IPS-NIHi7 (cell line): ENCODE results near the gene UMOD.

Experiments used
- DNase-seq: peaks from one replicate; pipeline ENCODE4 v3.0.0; 2012; ENCODE audit warnings: mixed read lengths; ENCODE audit errors: extremely low spot score

The UMOD gene

DNA sequence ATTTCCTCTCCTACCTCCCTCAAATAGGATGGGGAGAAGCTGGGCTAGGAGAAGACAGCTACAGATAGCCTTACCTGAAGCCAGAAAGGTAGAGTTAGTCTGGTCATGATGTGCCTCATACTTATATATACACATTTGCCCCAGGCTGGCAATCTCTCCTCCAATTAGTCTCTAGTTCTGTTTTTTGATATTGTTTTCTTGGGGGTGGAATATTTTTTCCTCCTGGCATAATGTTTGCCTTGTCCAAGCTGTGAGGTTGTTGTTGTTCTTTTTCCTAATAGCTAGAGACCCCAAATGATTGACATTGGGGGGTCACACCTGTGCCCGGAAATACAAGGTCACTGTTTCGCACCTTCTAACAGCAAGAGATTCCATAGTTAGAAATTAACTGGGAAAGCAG is at the start of gene UMOD:
TSS of gene UMOD (minus strand) at position 101 of the 400 bp plus-strand sequence. CDS start 1,978 bp downstream, outside the sequence.
- no peak for DNase-seq

GRCh38 chr16:20401475-20402016 is 49.0 kb upstream of the UMOD start:
- no peak for DNase-seq

DNA sequence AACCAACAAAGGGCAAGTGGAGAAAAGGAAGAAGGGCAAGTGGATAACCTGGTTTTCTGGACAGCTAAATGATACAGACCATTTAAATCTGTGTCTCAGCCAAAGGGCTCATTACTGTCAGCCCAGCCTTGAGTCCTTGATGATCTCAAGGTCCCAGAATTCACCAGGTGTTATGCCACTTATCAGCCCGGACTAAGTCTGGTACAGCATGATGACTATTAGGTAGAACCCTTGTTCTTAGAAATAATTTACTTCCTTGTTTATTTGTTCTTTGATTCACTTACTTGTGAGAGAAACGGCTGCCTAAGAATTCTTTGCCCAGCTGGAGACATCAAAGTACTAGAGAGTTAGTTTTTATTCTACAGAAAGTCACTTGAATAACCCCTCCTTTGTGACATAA is 48.6 kb upstream of the UMOD start:
- no peak for DNase-seq

- DNase-seq = no peak
Observed at GRCh38 chr16:20399185-20399584, 46.7 kb upstream of the UMOD start.

DNA sequence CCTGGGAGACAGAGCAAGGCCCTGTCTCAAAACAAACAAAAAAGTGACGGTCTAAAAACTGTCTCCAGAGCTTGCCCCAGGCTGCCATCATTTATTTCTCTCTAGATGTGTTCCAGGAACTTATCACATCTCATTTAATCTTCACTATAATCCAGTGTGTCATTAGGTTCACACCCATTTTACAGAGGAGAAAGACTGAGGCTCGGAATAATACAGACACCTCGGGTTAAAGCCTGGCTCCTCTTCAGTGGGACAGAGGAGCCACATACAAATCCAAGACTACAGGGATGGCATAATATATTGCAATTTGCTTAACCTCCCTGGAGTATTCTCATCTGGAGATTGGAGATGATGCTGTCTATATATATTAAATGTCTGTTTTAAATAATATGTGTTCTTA is 46.1 kb upstream of the UMOD start:
- DNase-seq = no peak

GRCh38 chr16:20397468-20398074 is 45.1 kb upstream of the UMOD start:
- no peak for DNase-seq

GRCh38 chr16:20396846-20397467 is 44.4 kb upstream of the UMOD start:
- no peak for DNase-seq

GRCh38 chr16:20395946-20396345 is 43.4 kb upstream of the UMOD start:
- no peak for DNase-seq

DNA sequence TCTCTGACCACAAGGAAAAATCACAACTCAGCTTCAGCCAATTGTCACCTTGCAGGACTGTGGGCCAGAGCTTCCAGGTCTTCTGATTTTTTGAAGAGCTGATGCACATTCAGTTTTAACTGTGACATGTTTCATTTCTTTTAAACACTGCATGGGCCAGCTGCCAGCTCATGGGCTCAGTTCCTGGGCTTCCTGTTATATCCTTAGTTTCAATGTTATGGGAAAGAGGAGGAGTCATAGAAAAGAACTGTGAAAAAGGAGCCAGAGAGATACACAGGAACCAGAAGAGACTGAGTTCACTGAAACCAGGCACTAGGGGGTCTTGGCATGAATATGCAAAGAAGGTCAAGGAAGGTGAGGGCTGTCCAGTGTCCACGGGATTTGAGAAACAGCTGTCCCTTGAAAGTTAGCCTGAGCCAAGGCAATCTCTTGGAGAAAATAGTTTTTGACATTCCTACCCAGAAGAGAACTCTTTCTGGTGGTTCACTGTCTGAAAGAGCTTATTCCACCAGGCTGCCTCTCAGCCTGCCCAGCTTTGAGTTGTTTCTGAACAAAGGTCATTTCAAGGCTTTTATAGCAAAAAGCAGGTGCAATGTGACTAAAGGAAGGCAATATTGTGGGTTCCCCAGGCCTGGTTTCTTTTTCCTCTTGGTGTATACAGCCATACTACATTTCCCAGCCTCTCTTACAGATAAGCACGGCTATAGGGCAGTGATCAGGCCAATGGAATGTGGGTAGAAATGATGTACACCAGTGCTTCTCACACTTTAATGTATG is 41.5 kb upstream of the UMOD start:
- no peak for DNase-seq

GRCh38 chr16:20391045-20391444 is 38.5 kb upstream of the UMOD start:
- no peak for DNase-seq

GRCh38 chr16:20388854-20389253 is 36.3 kb upstream of the UMOD start:
- DNase-seq = no peak

GRCh38 chr16:20387978-20388377 is 35.5 kb upstream of the UMOD start:
- DNase-seq = no peak

- peak; percentile 86 for DNase-seq
Observed at GRCh38 chr16:20385844-20386832, 33.6 kb upstream of the UMOD start.

GRCh38 chr16:20383106-20384029 is 30.9 kb upstream of the UMOD start:
- DNase-seq = peak; percentile 87

GRCh38 chr16:20382202-20382948 is 29.9 kb upstream of the UMOD start:
- DNase-seq = no peak

DNA sequence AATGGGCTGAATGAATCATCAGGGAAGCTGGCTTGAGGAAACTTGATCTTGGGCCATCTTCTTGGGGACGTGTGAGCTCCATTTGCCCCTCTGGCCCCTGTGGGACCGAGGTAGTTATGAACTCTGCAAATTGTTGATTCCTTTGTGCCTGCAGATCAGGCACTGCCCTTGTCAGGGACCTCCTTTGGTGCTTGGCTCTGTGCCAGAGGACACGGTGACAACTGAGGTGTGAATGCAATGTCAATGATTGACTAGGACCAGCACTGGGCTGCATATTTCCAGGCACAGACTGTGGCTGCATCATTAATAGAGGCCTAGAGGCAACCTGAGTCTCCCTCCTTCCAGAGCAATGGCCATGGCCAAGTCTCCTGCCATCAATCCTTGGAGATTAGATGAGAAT is 28.3 kb upstream of the UMOD start:
- no peak for DNase-seq

DNA sequence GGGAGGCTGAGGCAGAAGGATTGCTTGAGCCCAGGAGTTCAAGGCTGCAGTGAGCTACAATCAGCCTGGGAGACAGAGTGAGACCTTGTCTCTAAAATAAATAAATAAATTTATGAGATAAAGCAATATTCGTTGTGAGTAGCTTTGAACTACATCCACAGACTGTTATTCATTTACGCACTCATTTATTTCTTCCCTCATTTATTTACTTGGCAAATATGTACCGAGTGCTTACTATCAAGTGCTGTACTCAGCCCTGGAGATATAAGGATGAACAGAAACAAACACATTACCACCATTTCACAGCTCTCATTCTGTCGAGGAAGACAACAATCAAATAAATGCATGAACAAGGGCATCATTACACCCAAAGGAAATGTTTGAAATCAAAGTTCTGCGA is 24.7 kb upstream of the UMOD start:
- no peak for DNase-seq

- no peak for DNase-seq
Observed at GRCh38 chr16:20372701-20373100, 20.2 kb upstream of the UMOD start.

DNA sequence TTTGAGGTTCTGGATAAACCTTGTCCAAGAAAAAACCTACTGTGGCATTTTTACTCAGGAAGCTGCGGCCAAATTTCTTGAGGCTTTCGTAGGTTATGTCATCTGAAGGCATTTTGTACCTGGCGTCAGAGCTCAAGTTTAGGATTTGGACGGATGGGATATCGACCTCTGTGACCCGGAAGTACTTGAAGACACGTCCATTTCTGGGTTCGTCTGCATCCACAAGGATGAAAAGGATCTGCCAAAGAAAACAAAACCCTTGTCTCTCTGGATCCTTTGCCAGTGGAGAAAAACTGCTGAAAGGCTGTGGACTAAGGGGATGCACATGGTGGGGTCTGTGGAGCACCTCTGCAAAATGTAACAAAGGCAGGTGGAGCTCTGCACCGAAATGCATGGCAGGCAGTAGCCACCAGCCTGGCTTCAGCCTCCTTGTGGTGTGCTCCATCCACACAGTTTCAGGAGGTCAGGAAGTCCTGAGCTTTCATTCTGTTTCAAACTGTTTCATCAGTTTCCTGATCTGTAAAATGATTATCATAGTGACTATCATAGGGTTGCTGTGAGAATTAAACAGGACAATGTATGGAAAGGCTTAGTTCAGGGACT is 17.0 kb upstream of the UMOD start:
- DNase-seq = no peak
